GM13976 (cell line): ENCODE data around the gene ANKRD55.
A peak's percentile ranks its signal among the peaks of the same experiment; 100 is the strongest.
"Not testable (repeated sequence)": the region's sequence is repeated elsewhere in the genome, so short reads cannot be mapped to it uniquely, and the experiment has no call there.

Experiments
- DNase-seq: peaks from one replicate; pipeline ENCODE4 v3.0.0; 2012; ENCODE audit warnings: low spot score
- CTCF ChIP-seq: IDR thresholded peaks from 2 replicates; pipeline ENCODE4 v1.5.1; 2012; ENCODE audit warnings: borderline replicate concordance, mild to moderate bottlenecking; ENCODE audit not compliant: insufficient read depth; ENCODE audit errors: extremely low read depth, missing control alignments, control extremely low read depth
- in situ Hi-C: fragments of 300-500 bp; cut with MboI; formaldehyde crosslinking; loops from one replicate; pipeline ENCODE4 v1.12.0; 2022; ENCODE audit warnings: low sequenced_read_pairs, mixed read lengths, inconsistent platforms; ENCODE audit not compliant: unreplicated experiment

The ANKRD55 gene

GRCh38 chr5:56267856-56268255, 34.7 kb upstream of the ANKRD55 start:
- in situ Hi-C loops = loop anchor here (25.0 kb wide), 1 partner anchor 869 kb away; no protein-coding TSS in a partner anchor
- no peak for TF ChIP-seq CTCF
- DNase-seq = no peak

- TF ChIP-seq CTCF = peak; percentile 40
- in situ Hi-C loops = loop anchor here (25.0 kb wide), 1 partner anchor 873 kb away; no protein-coding TSS in a partner anchor
- no peak for DNase-seq
Observed at GRCh38 chr5:56264417-56265025, 31.4 kb upstream of the ANKRD55 start.

- TF ChIP-seq CTCF = no peak
- in situ Hi-C loops = loop anchor here (25.0 kb wide), 1 partner anchor 875 kb away; no protein-coding TSS in a partner anchor
- no peak for DNase-seq
Observed at GRCh38 chr5:56262279-56262678, 29.1 kb upstream of the ANKRD55 start.

GRCh38 chr5:56259002-56259511, 25.9 kb upstream of the ANKRD55 start:
- in situ Hi-C loops = loop anchor here (25.0 kb wide), 1 partner anchor 878 kb away; no protein-coding TSS in a partner anchor
- DNase-seq = peak; percentile 29
- no peak for TF ChIP-seq CTCF

GRCh38 chr5:56257763-56258529, 24.8 kb upstream of the ANKRD55 start:
- not testable (repeated sequence) for DNase-seq
- in situ Hi-C loops = loop anchor here (25.0 kb wide), 1 partner anchor 879 kb away; no protein-coding TSS in a partner anchor

GRCh38 chr5:56257010-56257409, 23.9 kb upstream of the ANKRD55 start:
- TF ChIP-seq CTCF = no peak
- no peak for DNase-seq
- in situ Hi-C loops = loop anchor here (25.0 kb wide), 1 partner anchor 880 kb away; no protein-coding TSS in a partner anchor
